Right atrium auricular region (tissue), 2 donors: ENCODE data around the gene ESX1. TPM values are rescaled to one million over a fixed set of nuclear protein-coding genes. Genes with fewer than 3 reads are reported as not detected.

Experiments
- DNase-seq: peaks from one replicate; pipeline ENCODE4 v3.0.0-alpha.2; 2019; ENCODE audit warnings: low spot score
- H3K27ac ChIP-seq, 2 donors: fragments of 200-600 bp; sonication (generic); 1 replicate in 1 of 2; 2 replicates in 1 of 2; pipeline ENCODE4 v1.5.1; 2016 to 2019
- H3K27me3 ChIP-seq, 2 donors: fragments of 200-600 bp; sonication (generic); one replicate each; pipeline versions ENCODE4 v1.5.1 to v1.6.0; 2017 to 2019
- H3K36me3 ChIP-seq: fragments of 200-600 bp; sonication (generic); one replicate; pipeline ENCODE4 v1.5.1; 2016
- H3K4me1 ChIP-seq, 2 donors: fragments of 200-600 bp; sonication (generic); one replicate each; pipeline versions ENCODE4 v1.5.1 to v1.6.0; 2017 to 2019
- H3K4me3 ChIP-seq, 2 donors: fragments of 200-600 bp; sonication (generic); 1 replicate in 1 of 2; 2 replicates in 1 of 2; pipeline ENCODE4 v1.5.1; 2017 to 2019; ENCODE audit warnings: mild to moderate bottlenecking in 1 of 2, moderate library complexity in 1 of 2
- H3K9me3 ChIP-seq, 2 donors: fragments of 200-600 bp; sonication (generic); one replicate each; pipeline ENCODE4 v1.5.1; 2019
- total RNA-seq, 2 donors: library from RNA; depleted of rRNA; stranded (reverse); fragments of >200 nt; gene quantifications; one replicate each; pipeline ENCODE4 v1.1.0, GENCODE V29; 2016
- TF ChIP-seq, protein P1 (sequence below), 2 donors: fragments of 200-600 bp; sonication (generic); IDR thresholded peaks; one replicate each; pipeline ENCODE4 v1.5.1; 2019; ENCODE audit warnings: antibody characterized with exemption in 2 of 2

The ESX1 gene
- total RNA-seq, 2 donors from 2014 or later = not detected

- peak overlapping the region in 1 of 2 donors; percentile 26 for H3K27ac ChIP-seq
- TF ChIP-seq, protein P1, sequence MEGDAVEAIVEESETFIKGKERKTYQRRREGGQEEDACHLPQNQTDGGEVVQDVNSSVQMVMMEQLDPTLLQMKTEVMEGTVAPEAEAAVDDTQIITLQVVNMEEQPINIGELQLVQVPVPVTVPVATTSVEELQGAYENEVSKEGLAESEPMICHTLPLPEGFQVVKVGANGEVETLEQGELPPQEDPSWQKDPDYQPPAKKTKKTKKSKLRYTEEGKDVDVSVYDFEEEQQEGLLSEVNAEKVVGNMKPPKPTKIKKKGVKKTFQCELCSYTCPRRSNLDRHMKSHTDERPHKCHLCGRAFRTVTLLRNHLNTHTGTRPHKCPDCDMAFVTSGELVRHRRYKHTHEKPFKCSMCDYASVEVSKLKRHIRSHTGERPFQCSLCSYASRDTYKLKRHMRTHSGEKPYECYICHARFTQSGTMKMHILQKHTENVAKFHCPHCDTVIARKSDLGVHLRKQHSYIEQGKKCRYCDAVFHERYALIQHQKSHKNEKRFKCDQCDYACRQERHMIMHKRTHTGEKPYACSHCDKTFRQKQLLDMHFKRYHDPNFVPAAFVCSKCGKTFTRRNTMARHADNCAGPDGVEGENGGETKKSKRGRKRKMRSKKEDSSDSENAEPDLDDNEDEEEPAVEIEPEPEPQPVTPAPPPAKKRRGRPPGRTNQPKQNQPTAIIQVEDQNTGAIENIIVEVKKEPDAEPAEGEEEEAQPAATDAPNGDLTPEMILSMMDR (IDR thresholded peaks at IDR 0.05) = no peak
- no peaks in the 10 kb centered on the region for H3K27me3 ChIP-seq
- H3K36me3 ChIP-seq = no peaks in the 10 kb centered on the region
- no peaks in the 10 kb centered on the region for H3K4me1 ChIP-seq
- DNase-seq = no peak
- no peak overlapping the region for H3K4me3 ChIP-seq
- H3K9me3 ChIP-seq = no peaks in the 10 kb centered on the region
These were observed 27.5 kb upstream of the ESX1 start for GRCh38 chrX:104282166-104282725.

DNA sequence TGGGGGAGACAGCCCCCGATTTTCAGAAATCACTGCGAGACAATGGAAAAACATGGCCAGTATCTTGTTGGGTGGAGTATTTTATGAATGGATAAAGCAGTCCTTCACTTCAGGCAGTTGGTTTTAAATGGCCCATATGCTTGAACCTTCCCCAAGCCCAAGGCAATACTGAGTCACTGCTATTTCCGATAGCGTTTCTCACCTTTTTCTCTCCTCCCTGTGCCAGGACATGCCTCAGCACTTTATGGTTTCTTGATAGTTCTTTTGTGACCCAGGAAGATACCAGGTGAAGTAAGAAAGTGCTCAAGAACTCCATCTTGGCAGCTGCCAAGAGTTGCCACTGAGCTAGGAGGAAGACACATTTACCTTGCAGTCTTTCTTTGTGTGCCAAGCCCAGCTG is 26.8 kb upstream of the ESX1 start:
- Histone ChIP-seq H3K9me3 (no peaks in the 10 kb centered on the region), H3K27ac (peak overlapping the region in 1 of 2 donors; percentile 26), H3K27me3 (no peaks in the 10 kb centered on the region), H3K4me1 (no peaks in the 10 kb centered on the region), H3K4me3 (no peak overlapping the region), H3K36me3 (no peaks in the 10 kb centered on the region)
- TF ChIP-seq, protein P1 (IDR thresholded peaks at IDR 0.05) = no peak
- no peak for DNase-seq

GRCh38 chrX:104280609-104281008 is 25.9 kb upstream of the ESX1 start:
- Histone ChIP-seq H3K36me3 (no peaks in the 10 kb centered on the region), H3K4me1 (no peaks in the 10 kb centered on the region), H3K27me3 (no peaks in the 10 kb centered on the region), H3K4me3 (no peak overlapping the region), H3K9me3 (no peaks in the 10 kb centered on the region), H3K27ac (no peak overlapping the region)
- TF ChIP-seq, protein P1 (IDR thresholded peaks at IDR 0.05) = no peak
- DNase-seq = no peak

- DNase-seq = no peak
- Histone ChIP-seq H3K27me3 (no peaks in the 10 kb centered on the region), H3K4me1 (no peaks in the 10 kb centered on the region), H3K9me3 (no peaks in the 10 kb centered on the region), H3K36me3 (no peaks in the 10 kb centered on the region), H3K4me3 (peak overlapping the region in 1 of 2 donors; percentile 17), H3K27ac (no peak overlapping the region)
- TF ChIP-seq, protein P1 (IDR thresholded peaks at IDR 0.05) = peak in 1 of 2 donors; percentile 61
These were observed 16.3 kb upstream of the ESX1 start for GRCh38 chrX:104270916-104271512.

DNA sequence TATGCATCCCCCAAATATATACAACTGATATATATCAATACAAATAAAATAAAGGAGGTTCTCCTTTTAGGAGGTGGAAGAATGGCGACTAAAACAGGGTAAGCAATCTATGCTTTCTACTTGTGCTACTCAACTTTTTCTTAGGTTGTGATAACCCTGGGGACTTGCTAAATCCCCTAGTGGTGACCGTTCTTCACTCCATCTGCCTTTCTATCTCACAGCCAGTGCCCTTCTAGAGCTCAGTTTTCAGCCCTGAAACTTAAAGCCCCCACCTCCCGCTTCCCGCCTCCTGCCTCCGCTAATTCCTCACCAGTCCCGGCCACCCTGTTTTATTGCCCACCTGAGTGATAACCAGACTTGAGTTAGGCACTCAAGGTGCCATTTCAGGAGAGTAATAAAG is 15.5 kb upstream of the ESX1 start:
- H3K9me3 ChIP-seq = no peaks in the 10 kb centered on the region
- H3K4me1 ChIP-seq = no peaks in the 10 kb centered on the region
- no peak overlapping the region for H3K27ac ChIP-seq
- TF ChIP-seq, protein P1 (IDR thresholded peaks at IDR 0.05) = no peak
- DNase-seq = no peak
- H3K4me3 ChIP-seq = no peak overlapping the region
- no peaks in the 10 kb centered on the region for H3K27me3 ChIP-seq
- no peaks in the 10 kb centered on the region for H3K36me3 ChIP-seq

DNA sequence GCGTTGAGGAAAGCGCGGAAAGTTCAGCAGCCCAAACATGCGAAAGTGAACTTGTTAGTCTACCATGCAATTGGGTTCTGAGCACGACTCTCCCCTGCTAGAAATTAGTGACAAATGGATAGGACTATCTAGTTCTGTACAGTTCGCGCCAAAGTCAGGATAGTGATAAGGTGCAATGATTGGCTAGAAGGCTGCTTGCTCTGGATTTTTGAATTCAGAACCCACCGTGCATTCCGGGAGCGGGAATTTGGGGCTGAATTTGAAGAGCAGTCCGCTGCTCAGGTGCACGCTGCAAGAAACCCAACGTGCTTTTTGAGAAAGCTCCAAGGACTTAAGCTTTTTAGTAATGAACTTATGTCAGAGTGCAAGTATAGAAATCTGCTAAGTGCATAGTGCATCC is 732 bp upstream of the ESX1 start:
- H3K4me3 ChIP-seq = no peak overlapping the region
- no peak overlapping the region for H3K27ac ChIP-seq
- peaks cover 0 to 16% of the 10 kb centered on the region in 2 donors for H3K4me1 ChIP-seq
- DNase-seq = no peak
- no peaks in the 10 kb centered on the region for H3K36me3 ChIP-seq
- peaks cover 0 to 5% of the 10 kb centered on the region in 2 donors for H3K27me3 ChIP-seq
- H3K9me3 ChIP-seq = no peaks in the 10 kb centered on the region
- TF ChIP-seq, protein P1 (IDR thresholded peaks at IDR 0.05) = no peak
